H1 (cell line): ENCODE results near the gene RNF182. TPM values are rescaled to one million over a fixed set of nuclear protein-coding genes. Genes with fewer than 3 reads are reported as not detected.

Experiments used
- BRCA1 ChIP-seq: IDR thresholded peaks from 2 replicates; pipeline ENCODE4 v1.6.1; 2012; ENCODE audit warnings: low read depth, low read length, improper control_type of control experiment
- CHD7 ChIP-seq: fragments of 300-600 bp; sonication (generic); IDR thresholded peaks from 2 replicates; pipeline ENCODE4 v1.7.1; 2012; ENCODE audit warnings: low read length, moderate library complexity, mild to moderate bottlenecking, inconsistent platforms; ENCODE audit not compliant: insufficient replicate concordance
- CREB1 ChIP-seq: IDR thresholded peaks from 2 replicates; pipeline ENCODE4 v1.6.1; 2012; ENCODE audit warnings: inconsistent platforms
- GABPA ChIP-seq: IDR thresholded peaks from 2 replicates; pipeline ENCODE4 v1.6.1; 2011; ENCODE audit warnings: mild to moderate bottlenecking, low read length, moderate library complexity, borderline replicate concordance; ENCODE audit not compliant: insufficient read depth
- JUN ChIP-seq: IDR thresholded peaks from 2 replicates; pipeline ENCODE4 v1.6.1; 2011; ENCODE audit warnings: low read depth, mild to moderate bottlenecking, improper control_type of control experiment, low read length
- KDM4A ChIP-seq: IDR thresholded peaks from one replicate; pipeline ENCODE4 v1.7.1; 2012; ENCODE audit warnings: low read depth, mild to moderate bottlenecking, moderate library complexity, low read length, inconsistent platforms; ENCODE audit not compliant: severe bottlenecking
- KDM5A ChIP-seq: fragments of 200-600 bp; IDR thresholded peaks from 2 replicates; pipeline ENCODE4 v1.7.1; 2012; ENCODE audit warnings: mild to moderate bottlenecking, low read length, inconsistent platforms, mixed read lengths
- POLR2AphosphoS5 ChIP-seq: IDR thresholded peaks from 2 replicates; pipeline ENCODE4 v1.6.1; 2011; ENCODE audit warnings: low read depth, low read length
- SIN3A ChIP-seq, 2 experiments: IDR thresholded peaks in 1 of 2; conservative IDR thresholded peaks in 1 of 2; 2 replicates each; pipeline ENCODE4 v1.6.1; 2011 to 2012; ENCODE audit warnings: low read length in 2 of 2, improper control_type of control experiment in 1 of 2, low read depth in 1 of 2, mild to moderate bottlenecking in 1 of 2
- TCF12 ChIP-seq: IDR thresholded peaks from 2 replicates; pipeline ENCODE4 v1.6.1; 2011; ENCODE audit warnings: low read depth, mild to moderate bottlenecking, low read length
- USF2 ChIP-seq: IDR thresholded peaks from 2 replicates; pipeline ENCODE4 v1.6.1; 2011; ENCODE audit warnings: low read length, improper control_type of control experiment
- polyA plus RNA-seq, 7 experiments: library from polyadenylated mRNA; depleted of rRNA in 3 of 7; stranded (reverse) in 5 of 7; unstranded in 2 of 7; fragments of >200 nt in 5 of 7; fragments of 200-250 nt in 2 of 7; gene quantifications; 1 replicate in 5 of 7; 2 replicates in 1 of 7; 4 replicates in 1 of 7; pipeline versions ENCODE4 v1.2.1 to v1.2.3, GENCODE V29; 2011 to 2013; ENCODE audit warnings: missing spikeins in 2 of 7, mixed read lengths in 2 of 7
- total RNA-seq: library from RNA; stranded (reverse); fragmentation: NEBNext Ultra II Directional; extraction: Animal tissue kit (Norgen Biotek cat#: 25700); gene quantifications from 2 replicates; pipeline ENCODE4 v1.2.1, GENCODE V29; 2021

The RNF182 gene
- total and polyA plus RNA-seq, 2 of the 8 experiments (the other 6 are each of a cell fraction or from before 2014, with no cell fraction given) = 6.2 to 10.7 TPM

DNA sequence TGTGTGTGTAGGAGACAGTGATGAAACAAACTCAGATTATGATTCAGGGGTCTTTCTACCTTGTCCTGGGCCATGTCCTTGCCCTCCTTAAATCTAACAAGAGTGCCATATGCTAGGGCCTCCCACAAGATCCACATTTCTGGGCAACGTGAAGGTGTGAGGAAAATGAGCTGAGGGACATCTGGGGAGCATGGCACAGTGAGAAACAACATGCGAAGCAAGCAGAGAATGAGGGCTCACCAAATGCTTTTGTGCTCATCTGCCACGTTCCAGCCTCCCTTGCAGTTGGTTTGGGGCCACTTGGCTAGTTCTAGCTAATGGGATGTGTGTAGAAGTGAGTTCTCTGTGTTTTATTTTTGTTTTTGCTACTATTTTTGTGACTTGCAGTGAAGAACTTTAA, 21.4 kb upstream of the RNF182 start (continued):
- no peak for TF ChIP-seq CHD7
- no peak for TF ChIP-seq USF2
- no peak for TF ChIP-seq GABPA
- TF ChIP-seq KDM4A = no peak
- TF ChIP-seq CREB1 = no peak
- no peak for TF ChIP-seq BRCA1
- no peak for TF ChIP-seq TCF12
- no peak for TF ChIP-seq SIN3A (conservative IDR thresholded peaks at IDR 0.05 in 1 of 2, IDR thresholded peaks at IDR 0.05 in 1 of 2; ENCODE audit: low read depth in 1 of 2, low read length in 2 of 2)
- no peak for TF ChIP-seq JUN
- TF ChIP-seq KDM5A = no peak
- no peak for TF ChIP-seq POLR2AphosphoS5
